HCT116 (cell line): ENCODE measurements around the gene TM4SF20.

ENCODE experiments used
- ATF3 ChIP-seq: IDR thresholded peaks from 2 replicates; pipeline ENCODE4 v1.6.1; 2012
- CEBPB ChIP-seq: IDR thresholded peaks from 2 replicates; pipeline ENCODE4 v1.6.1; 2012; ENCODE audit warnings: low read depth
- EZH2phosphoT487 ChIP-seq: fragments of 200-600 bp; IDR thresholded peaks from 2 replicates; pipeline ENCODE4 v1.6.1; 2018; ENCODE audit warnings: antibody characterized with exemption, borderline replicate concordance
- RAD21 ChIP-seq: IDR thresholded peaks from 2 replicates; pipeline ENCODE4 v1.6.1; 2012; ENCODE audit warnings: low read depth, mild to moderate bottlenecking
- TF ChIP-seq, protein P1 (sequence below), 3 experiments: fragments of 200-600 bp in 1 of 3; sonication (generic) in 1 of 3; IDR thresholded peaks in 2 of 3; conservative IDR thresholded peaks in 1 of 3; 2 replicates each; pipeline ENCODE4 v1.5.1; 2012 to 2017; ENCODE audit warnings: low read depth in 2 of 3, low read length in 2 of 3, antibody characterized with exemption in 1 of 3, borderline replicate concordance in 1 of 3, control low read depth in 1 of 3, mild to moderate bottlenecking in 1 of 3, mixed read lengths in 1 of 3, mixed run types in 1 of 3, moderate library complexity in 1 of 3; ENCODE audit not compliant: insufficient read depth in 1 of 3
- TF ChIP-seq, protein P2 (sequence below): IDR thresholded peaks from 2 replicates; pipeline ENCODE4 v1.6.1; 2012

DNA sequence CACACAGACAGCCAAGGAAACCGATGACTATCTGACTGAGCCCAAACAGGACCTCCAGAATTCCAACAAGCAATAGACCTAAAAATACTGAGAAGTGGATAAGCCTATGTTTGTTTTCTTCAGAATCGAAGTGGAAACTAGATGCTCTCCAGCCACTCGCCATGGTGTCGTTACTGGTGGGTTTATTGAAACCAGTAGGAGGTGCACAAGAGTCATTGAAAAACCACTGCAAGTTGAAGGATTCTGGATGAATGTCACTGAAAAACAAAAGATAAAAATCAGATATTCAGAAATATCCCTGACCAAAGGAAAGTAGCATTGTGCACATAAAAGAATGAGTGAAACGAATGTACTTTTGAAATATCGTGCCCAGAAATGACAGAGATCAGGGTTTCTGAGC, 15.3 kb downstream of the TM4SF20 start:
- TF ChIP-seq CEBPB, result no peak
- no peak for TF ChIP-seq ATF3
- no peak for TF ChIP-seq EZH2phosphoT487
- peak; percentile 27; the same call in 1 of the 2 replicates for TF ChIP-seq RAD21
- TF ChIP-seq, protein P1, sequence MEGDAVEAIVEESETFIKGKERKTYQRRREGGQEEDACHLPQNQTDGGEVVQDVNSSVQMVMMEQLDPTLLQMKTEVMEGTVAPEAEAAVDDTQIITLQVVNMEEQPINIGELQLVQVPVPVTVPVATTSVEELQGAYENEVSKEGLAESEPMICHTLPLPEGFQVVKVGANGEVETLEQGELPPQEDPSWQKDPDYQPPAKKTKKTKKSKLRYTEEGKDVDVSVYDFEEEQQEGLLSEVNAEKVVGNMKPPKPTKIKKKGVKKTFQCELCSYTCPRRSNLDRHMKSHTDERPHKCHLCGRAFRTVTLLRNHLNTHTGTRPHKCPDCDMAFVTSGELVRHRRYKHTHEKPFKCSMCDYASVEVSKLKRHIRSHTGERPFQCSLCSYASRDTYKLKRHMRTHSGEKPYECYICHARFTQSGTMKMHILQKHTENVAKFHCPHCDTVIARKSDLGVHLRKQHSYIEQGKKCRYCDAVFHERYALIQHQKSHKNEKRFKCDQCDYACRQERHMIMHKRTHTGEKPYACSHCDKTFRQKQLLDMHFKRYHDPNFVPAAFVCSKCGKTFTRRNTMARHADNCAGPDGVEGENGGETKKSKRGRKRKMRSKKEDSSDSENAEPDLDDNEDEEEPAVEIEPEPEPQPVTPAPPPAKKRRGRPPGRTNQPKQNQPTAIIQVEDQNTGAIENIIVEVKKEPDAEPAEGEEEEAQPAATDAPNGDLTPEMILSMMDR (IDR thresholded peaks at IDR 0.05 in 2 of 3, conservative IDR thresholded peaks at IDR 0.05 in 1 of 3; ENCODE audit: borderline replicate concordance in 1 of 3, insufficient read depth in 1 of 3, low read depth in 2 of 3, low read length in 2 of 3), result peak in 1 of 3 experiments; percentile 54; a peak in 2 of 6 replicates
- TF ChIP-seq, protein P2, sequence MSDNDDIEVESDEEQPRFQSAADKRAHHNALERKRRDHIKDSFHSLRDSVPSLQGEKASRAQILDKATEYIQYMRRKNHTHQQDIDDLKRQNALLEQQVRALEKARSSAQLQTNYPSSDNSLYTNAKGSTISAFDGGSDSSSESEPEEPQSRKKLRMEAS, result 0 out of 2 replicates have a peak, but pooled peaks have one; percentile 12
